Body of pancreas (tissue), 4 donors: ENCODE data around the gene PBXIP1. TPM values are rescaled to one million over a fixed set of nuclear protein-coding genes. Genes with fewer than 3 reads are reported as not detected.

ENCODE experiments used
- ATAC-seq: fragments of 150-250 bp; one replicate; pipeline ENCODE4 v1.9.1; 2016
- DNase-seq, 4 donors: peaks; one replicate each; pipeline ENCODE4 v3.0.0-alpha.2; 2019
- H3K27ac ChIP-seq, 4 donors: fragments of 200-600 bp; sonication (generic); 1 replicate in 3 of 4; 2 replicates in 1 of 4; pipeline versions ENCODE4 v1.5.1 to v1.6.1; 2016 to 2019; ENCODE audit warnings: mild to moderate bottlenecking in 1 of 4, mixed read lengths in 1 of 4, moderate library complexity in 1 of 4
- H3K27me3 ChIP-seq, 2 donors: fragments of 200-600 bp; sonication (generic); one replicate each; pipeline ENCODE4 v1.6.0; 2016; ENCODE audit warnings: mild to moderate bottlenecking in 1 of 2
- H3K36me3 ChIP-seq, 2 donors: fragments of 200-600 bp; sonication (generic); replicated peaks in 1 of 2; 2 replicates each; pipeline ENCODE4 v1.5.1; 2016; ENCODE audit warnings: low read depth in 2 of 2; ENCODE audit not compliant: insufficient read depth in 1 of 2
- H3K4me1 ChIP-seq: fragments of 200-600 bp; sonication (generic); one replicate; pipeline ENCODE4 v1.6.0; 2016
- H3K4me3 ChIP-seq, 2 donors: fragments of 200-600 bp; sonication (generic); 1 replicate in 1 of 2; 2 replicates in 1 of 2; pipeline ENCODE4 v1.5.1; 2016 to 2019
- H3K9me3 ChIP-seq, 3 donors: fragments of 200-600 bp; sonication (generic); 1 replicate in 2 of 3; 2 replicates in 1 of 3; pipeline ENCODE4 v1.5.1; 2016
- CTCF ChIP-seq, 7 experiments: fragments of 450-650 bp in 4 of 7; fragments of 200-600 bp in 3 of 7; sonication (generic) in 3 of 7; IDR thresholded peaks; one replicate each; pipeline ENCODE4 v1.5.1; 2016 to 2019; ENCODE audit warnings: antibody characterized with exemption in 7 of 7
- POLR2A ChIP-seq, 3 donors: fragments of 450-650 bp; IDR thresholded peaks; one replicate each; pipeline ENCODE4 v1.6.1; 2016; ENCODE audit warnings: antibody characterized with exemption in 3 of 3, mild to moderate bottlenecking in 2 of 3
- WGBS, 2 donors: methylation state at CpG; one replicate each; pipeline ENCODE4 v1.1.5; 2017; 5-methylcytosine and 5-hydroxymethylcytosine counted together
- intact Hi-C: fragments of 100-400 bp; cut with DNase I; formaldehyde crosslinking; loops from one replicate; pipeline ENCODE4 v1.15.1; 2023
- total RNA-seq, 2 donors: library from RNA; depleted of rRNA; stranded (reverse); fragments of >200 nt; gene quantifications; one replicate each; pipeline ENCODE4 v1.1.0, GENCODE V29; 2016

PBXIP1 gene
- total RNA-seq, 2 donors from 2014 or later, result 26.0 to 60.7 TPM

- TF ChIP-seq CTCF (IDR thresholded peaks at IDR 0.05) (no peak), POLR2A (IDR thresholded peaks at IDR 0.05) (no peak)
- DNase-seq (no peak), ATAC-seq (no peak)
- no peaks in the 10 kb centered on the region for H3K4me1 ChIP-seq
- 93 to 98% methylated on average over 3 of the region's 3 CpGs for WGBS, 2 donors
- H3K4me3 ChIP-seq, result no peak overlapping the region
- intact Hi-C loops, result no loop called here
- H3K27ac ChIP-seq, result no peak overlapping the region
- H3K27me3 ChIP-seq, result no peaks in the 10 kb centered on the region
- H3K9me3 ChIP-seq, result no peaks in the 10 kb centered on the region
- H3K36me3 ChIP-seq, result peaks cover 0 to 9% of the 10 kb centered on the region in 2 donors
Measured at GRCh38 chr1:154923695-154924094, 32.2 kb downstream of the PBXIP1 start.

- Histone ChIP-seq H3K27ac (no peak overlapping the region), H3K4me1 (no peaks in the 10 kb centered on the region), H3K9me3 (no peaks in the 10 kb centered on the region), H3K36me3 (no peaks in the 10 kb centered on the region), H3K4me3 (no peak overlapping the region), H3K27me3 (no peaks in the 10 kb centered on the region)
- ATAC-seq (no peak), DNase-seq (no peak)
- intact Hi-C loops, result no loop called here
- WGBS, 2 donors, result 81 to 83% methylated on average over 3 of the region's 3 CpGs
- TF ChIP-seq POLR2A (IDR thresholded peaks at IDR 0.05) (no peak), CTCF (IDR thresholded peaks at IDR 0.05) (no peak)
Measured at GRCh38 chr1:154913273-154913672, 42.6 kb downstream of the PBXIP1 start.

GRCh38 chr1:154912755-154913154 is 43.1 kb downstream of the PBXIP1 start:
- Histone ChIP-seq H3K27me3 (no peaks in the 10 kb centered on the region), H3K36me3 (no peaks in the 10 kb centered on the region), H3K27ac (no peak overlapping the region), H3K9me3 (no peaks in the 10 kb centered on the region), H3K4me3 (no peak overlapping the region), H3K4me1 (no peaks in the 10 kb centered on the region)
- DNase-seq, result no peak
- intact Hi-C loops, result no loop called here
- no peak for ATAC-seq
- WGBS, 2 donors, result 79 to 91% methylated on average over 2 of the region's 2 CpGs
- no peak for TF ChIP-seq CTCF (IDR thresholded peaks at IDR 0.05)
- TF ChIP-seq POLR2A (IDR thresholded peaks at IDR 0.05), result no peak

GRCh38 chr1:154911691-154912550 is 44.0 kb downstream of the PBXIP1 start:
- WGBS, 2 donors, result 83 to 88% methylated on average over 8 of the region's 8 CpGs

More at GRCh38 chr1:154911691-154912550, 44.0 kb downstream of the PBXIP1 start:
- H3K4me1 ChIP-seq, result no peaks in the 10 kb centered on the region
- TF ChIP-seq CTCF (IDR thresholded peaks at IDR 0.05), result no peak
- TF ChIP-seq POLR2A (IDR thresholded peaks at IDR 0.05), result no peak
- H3K4me3 ChIP-seq, result no peak overlapping the region
- H3K27ac ChIP-seq, result no peak overlapping the region
- no peaks in the 10 kb centered on the region for H3K27me3 ChIP-seq
- no peaks in the 10 kb centered on the region for H3K36me3 ChIP-seq
- ATAC-seq, result no peak
- no peaks in the 10 kb centered on the region for H3K9me3 ChIP-seq
- intact Hi-C loops, result no loop called here
- DNase-seq, result no peak
